ENCODE data around the gene MACROD2. TPM values are rescaled to one million over a fixed set of nuclear protein-coding genes. Genes with fewer than 3 reads are reported as not detected.

The MACROD2 gene
- total RNA-seq (ENCODE audit: low replicate concordance), result 5.9 and 6.7 TPM in 2 replicates
- long read RNA-seq, partial matches to known transcripts, result 0 of 11 reads
- long read RNA-seq, other reads (novel, unspliced or antisense), result 11 of 11 reads

DNA sequence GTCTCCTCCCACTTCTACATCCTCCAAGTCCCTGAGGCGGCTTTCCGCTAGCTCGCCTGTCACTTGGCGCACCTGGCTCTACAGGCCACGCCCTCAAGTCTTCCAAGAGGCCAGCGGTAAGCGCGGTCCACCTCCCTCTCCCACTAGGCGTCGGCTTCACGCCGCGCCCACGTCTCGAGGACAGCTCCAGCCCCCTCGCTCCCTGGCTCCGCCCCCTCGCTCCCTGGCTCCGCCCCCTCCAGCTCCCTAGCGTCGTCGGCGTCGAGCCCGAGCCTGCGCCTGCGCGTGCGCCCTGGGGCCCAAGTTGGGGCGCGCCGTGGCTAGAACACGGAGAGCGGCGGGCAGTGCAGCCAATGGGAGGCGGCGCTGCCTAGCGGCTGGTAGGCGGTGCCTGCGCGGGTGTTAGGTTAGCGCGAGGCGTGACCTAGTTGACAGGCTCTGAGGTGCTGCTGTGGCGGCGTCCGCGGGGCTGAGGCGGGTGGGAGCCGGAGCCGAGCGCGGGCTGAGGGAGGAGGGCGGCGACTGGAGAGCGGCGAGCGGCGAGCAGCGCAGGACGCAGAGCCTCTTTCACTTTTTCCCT is at the start of gene MACROD2:
Gene MACROD2 (plus strand): TSS at position 431 of the 580 bp plus-strand sequence.
- TF ChIP-seq, protein P1, sequence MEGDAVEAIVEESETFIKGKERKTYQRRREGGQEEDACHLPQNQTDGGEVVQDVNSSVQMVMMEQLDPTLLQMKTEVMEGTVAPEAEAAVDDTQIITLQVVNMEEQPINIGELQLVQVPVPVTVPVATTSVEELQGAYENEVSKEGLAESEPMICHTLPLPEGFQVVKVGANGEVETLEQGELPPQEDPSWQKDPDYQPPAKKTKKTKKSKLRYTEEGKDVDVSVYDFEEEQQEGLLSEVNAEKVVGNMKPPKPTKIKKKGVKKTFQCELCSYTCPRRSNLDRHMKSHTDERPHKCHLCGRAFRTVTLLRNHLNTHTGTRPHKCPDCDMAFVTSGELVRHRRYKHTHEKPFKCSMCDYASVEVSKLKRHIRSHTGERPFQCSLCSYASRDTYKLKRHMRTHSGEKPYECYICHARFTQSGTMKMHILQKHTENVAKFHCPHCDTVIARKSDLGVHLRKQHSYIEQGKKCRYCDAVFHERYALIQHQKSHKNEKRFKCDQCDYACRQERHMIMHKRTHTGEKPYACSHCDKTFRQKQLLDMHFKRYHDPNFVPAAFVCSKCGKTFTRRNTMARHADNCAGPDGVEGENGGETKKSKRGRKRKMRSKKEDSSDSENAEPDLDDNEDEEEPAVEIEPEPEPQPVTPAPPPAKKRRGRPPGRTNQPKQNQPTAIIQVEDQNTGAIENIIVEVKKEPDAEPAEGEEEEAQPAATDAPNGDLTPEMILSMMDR (conservative IDR thresholded peaks at IDR 0.05), result peak; percentile 37
- H3K4me1 Mint-ChIP-seq (ENCODE audit: unreplicated experiment), result peaks cover 6% of the 10 kb centered on the region
- peaks cover 14% of the 10 kb centered on the region for H3K27me3 Mint-ChIP-seq
- H3K9me3 Mint-ChIP-seq, result peaks cover 10% of the 10 kb centered on the region
- no peaks in the 10 kb centered on the region for H3K36me3 Mint-ChIP-seq
- peak within 1 kb of the TSS; percentile 74 for H3K27ac Mint-ChIP-seq
- H3K4me3 Mint-ChIP-seq, result peak within 1 kb of the TSS; percentile 97
- peak; percentile 98 for DNase-seq (ENCODE audit: extremely low spot score, unreplicated experiment)

DNA sequence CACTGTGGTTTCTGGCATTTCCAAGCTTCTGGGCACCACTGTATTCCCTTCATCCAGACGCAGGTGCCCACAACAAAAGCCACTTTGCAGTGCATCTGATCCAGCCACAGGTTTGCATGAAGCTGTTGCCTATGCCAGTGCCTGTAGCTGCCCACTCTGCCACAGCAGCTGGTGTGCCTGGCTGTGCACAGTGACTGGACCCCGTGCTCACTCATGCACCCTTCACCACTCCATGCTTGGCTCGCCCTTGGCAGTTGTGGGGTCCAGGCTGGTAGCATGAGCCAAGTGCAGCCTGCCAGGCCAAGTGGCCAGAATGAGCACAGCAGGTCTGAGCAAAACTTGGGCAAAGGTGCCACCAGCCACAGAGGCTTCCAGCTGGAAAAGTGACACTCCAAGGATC is 47.6 kb upstream of the MACROD2 start:
- Mint-ChIP-seq H3K4me3 (no peak overlapping the region), H3K4me1 (ENCODE audit: unreplicated experiment) (no peaks in the 10 kb centered on the region), H3K27me3 (peaks cover 4% of the 10 kb centered on the region), H3K9me3 (peaks cover 4% of the 10 kb centered on the region), H3K27ac (no peak overlapping the region), H3K36me3 (no peaks in the 10 kb centered on the region)
- no peak for DNase-seq (ENCODE audit: extremely low spot score, unreplicated experiment)
- TF ChIP-seq, protein P1 (conservative IDR thresholded peaks at IDR 0.05), result no peak

- H3K4me1 Mint-ChIP-seq (ENCODE audit: unreplicated experiment), result no peaks in the 10 kb centered on the region
- TF ChIP-seq, protein P1 (conservative IDR thresholded peaks at IDR 0.05), result peak; percentile 37
- no peak overlapping the region for H3K4me3 Mint-ChIP-seq
- H3K9me3 Mint-ChIP-seq, result peaks cover 4% of the 10 kb centered on the region
- H3K27me3 Mint-ChIP-seq, result no peaks in the 10 kb centered on the region
- DNase-seq (ENCODE audit: extremely low spot score, unreplicated experiment), result no peak
- no peak overlapping the region for H3K27ac Mint-ChIP-seq
- H3K36me3 Mint-ChIP-seq, result no peaks in the 10 kb centered on the region
Observed at GRCh38 chr20:13953227-13953626, 42.1 kb upstream of the MACROD2 start.

- Mint-ChIP-seq H3K4me3 (no peak overlapping the region), H3K27ac (no peak overlapping the region), H3K27me3 (no peaks in the 10 kb centered on the region), H3K4me1 (ENCODE audit: unreplicated experiment) (no peaks in the 10 kb centered on the region), H3K9me3 (no peaks in the 10 kb centered on the region), H3K36me3 (no peaks in the 10 kb centered on the region)
- TF ChIP-seq, protein P1 (conservative IDR thresholded peaks at IDR 0.05), result no peak
- no peak for DNase-seq (ENCODE audit: extremely low spot score, unreplicated experiment)
Observed at GRCh38 chr20:13960119-13960518, 35.2 kb upstream of the MACROD2 start.

DNA sequence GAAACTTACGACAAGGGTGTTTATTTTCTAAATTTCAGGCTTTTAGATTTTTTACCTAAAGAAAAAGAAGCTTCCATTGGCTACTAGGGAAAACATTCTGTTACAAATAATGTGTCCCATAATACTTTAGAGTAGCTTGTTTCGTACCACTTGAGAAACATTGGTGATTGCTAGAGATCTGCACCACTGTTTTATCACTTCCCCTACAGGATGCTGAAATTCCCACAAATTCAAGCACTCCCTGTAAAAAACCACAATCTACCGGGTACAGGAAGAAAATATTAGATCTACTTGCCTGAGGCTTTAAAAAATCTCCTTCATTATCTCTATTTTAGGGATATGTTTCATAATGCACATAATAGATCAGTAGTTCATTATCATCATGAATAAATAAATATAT is 34.8 kb upstream of the MACROD2 start:
- DNase-seq (ENCODE audit: extremely low spot score, unreplicated experiment), result no peak
- no peak overlapping the region for H3K4me3 Mint-ChIP-seq
- no peaks in the 10 kb centered on the region for H3K4me1 Mint-ChIP-seq (ENCODE audit: unreplicated experiment)
- TF ChIP-seq, protein P1 (conservative IDR thresholded peaks at IDR 0.05), result no peak
- no peaks in the 10 kb centered on the region for H3K9me3 Mint-ChIP-seq
- H3K36me3 Mint-ChIP-seq, result no peaks in the 10 kb centered on the region
- H3K27ac Mint-ChIP-seq, result no peak overlapping the region
- no peaks in the 10 kb centered on the region for H3K27me3 Mint-ChIP-seq
